ENCODE results near the gene IFITM5.

The IFITM5 gene

GRCh38 chr11:267491-267994, 31.8 kb downstream of the IFITM5 start:
- H3K4me3 Mint-ChIP-seq = no peak overlapping the region
- peaks cover 14% of the 10 kb centered on the region for H3K27me3 Mint-ChIP-seq (ENCODE audit: low read depth)
- H3K4me1 Mint-ChIP-seq = no peaks in the 10 kb centered on the region
- H3K9me3 Mint-ChIP-seq = peaks cover 5% of the 10 kb centered on the region
- H3K27ac Mint-ChIP-seq = no peak overlapping the region
- H3K36me3 Mint-ChIP-seq (ENCODE audit: low read depth) = no peaks in the 10 kb centered on the region
- TF ChIP-seq CTCF (IDR thresholded peaks at IDR 0.05; ENCODE audit: unreplicated experiment in 3 of 3) = no peak

- Mint-ChIP-seq H3K9me3 (peaks cover 7% of the 10 kb centered on the region), H3K4me1 (no peaks in the 10 kb centered on the region), H3K36me3 (ENCODE audit: low read depth) (no peaks in the 10 kb centered on the region), H3K27me3 (ENCODE audit: low read depth) (peaks cover 9% of the 10 kb centered on the region), H3K27ac (no peak overlapping the region), H3K4me3 (no peak overlapping the region)
- no peak for TF ChIP-seq CTCF (IDR thresholded peaks at IDR 0.05; ENCODE audit: unreplicated experiment in 3 of 3)
These were observed 32.5 kb downstream of the IFITM5 start for GRCh38 chr11:266676-267439.

DNA sequence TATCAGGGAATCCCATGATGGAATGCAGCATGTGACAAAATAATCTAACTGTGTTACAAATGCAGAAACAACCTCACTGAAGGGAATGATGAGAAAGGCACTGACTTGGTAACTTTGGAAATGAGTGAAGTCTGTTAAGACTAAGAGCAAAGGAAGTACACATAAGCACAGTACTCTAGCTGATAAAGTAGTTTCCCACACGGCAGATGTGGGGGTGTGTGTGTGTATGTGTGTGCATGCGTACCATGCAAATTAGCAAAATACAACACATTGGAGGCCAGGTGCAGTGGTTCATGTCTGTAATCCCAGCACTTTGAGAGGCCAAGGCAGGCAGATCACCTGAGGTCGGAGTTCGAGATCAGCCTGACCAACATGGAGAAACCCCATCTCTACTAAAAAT, 37.7 kb downstream of the IFITM5 start:
- Mint-ChIP-seq H3K27ac (no peak overlapping the region), H3K36me3 (ENCODE audit: low read depth) (no peaks in the 10 kb centered on the region), H3K4me1 (no peaks in the 10 kb centered on the region), H3K27me3 (ENCODE audit: low read depth) (peaks cover 3% of the 10 kb centered on the region), H3K9me3 (peaks cover 13% of the 10 kb centered on the region), H3K4me3 (no peak overlapping the region)
- TF ChIP-seq CTCF (IDR thresholded peaks at IDR 0.05; ENCODE audit: unreplicated experiment in 3 of 3) = no peak

- no peak overlapping the region for H3K4me3 Mint-ChIP-seq
- no peak for TF ChIP-seq CTCF (IDR thresholded peaks at IDR 0.05; ENCODE audit: unreplicated experiment in 3 of 3)
- H3K9me3 Mint-ChIP-seq = peaks cover 13% of the 10 kb centered on the region
- H3K36me3 Mint-ChIP-seq (ENCODE audit: low read depth) = no peaks in the 10 kb centered on the region
- no peaks in the 10 kb centered on the region for H3K4me1 Mint-ChIP-seq
- H3K27me3 Mint-ChIP-seq (ENCODE audit: low read depth) = peaks cover 3% of the 10 kb centered on the region
- no peak overlapping the region for H3K27ac Mint-ChIP-seq
These were observed 39.9 kb downstream of the IFITM5 start for GRCh38 chr11:259413-259812.

DNA sequence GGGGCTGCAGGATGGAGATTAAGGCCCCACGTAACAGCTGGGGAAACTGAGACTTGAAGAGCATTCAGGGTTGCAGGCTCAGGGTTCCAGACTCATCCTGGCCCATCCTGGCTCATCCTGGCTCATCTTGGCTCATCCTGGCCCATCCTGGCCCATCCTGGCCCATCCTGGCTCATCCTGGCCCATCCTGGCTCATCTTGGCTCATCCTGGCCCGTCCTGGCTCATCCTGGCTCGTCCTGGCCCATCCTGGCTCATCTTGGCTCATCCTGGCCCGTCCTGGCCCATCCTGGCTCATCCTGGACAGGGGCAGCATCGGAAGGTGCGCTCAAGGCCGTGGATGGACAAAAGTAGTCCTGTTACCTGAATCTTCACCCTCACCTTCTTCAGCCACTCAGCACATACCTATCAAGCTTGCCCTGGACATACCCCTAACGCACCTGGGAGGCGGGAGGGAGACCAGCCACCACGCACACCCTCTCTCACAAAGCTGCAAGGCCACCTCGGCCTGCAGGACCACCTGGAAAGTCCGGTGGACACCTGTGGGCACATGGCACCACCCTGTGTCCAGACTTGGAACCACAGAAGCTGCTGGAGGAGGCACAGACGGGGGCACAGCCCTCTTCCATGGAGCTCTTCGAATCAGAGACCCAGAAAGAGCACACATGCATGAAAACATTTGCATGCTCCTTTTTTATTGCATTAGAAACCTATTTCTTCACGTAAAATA, 41.4 kb downstream of the IFITM5 start:
- Mint-ChIP-seq H3K4me3 (no peak overlapping the region), H3K27ac (no peak overlapping the region), H3K36me3 (ENCODE audit: low read depth) (peaks cover 6% of the 10 kb centered on the region), H3K9me3 (peaks cover 13% of the 10 kb centered on the region), H3K27me3 (ENCODE audit: low read depth) (peaks cover 3% of the 10 kb centered on the region), H3K4me1 (no peaks in the 10 kb centered on the region)
- TF ChIP-seq CTCF (IDR thresholded peaks at IDR 0.05; ENCODE audit: unreplicated experiment in 3 of 3) = no peak
